Measurements from ENCODE around the gene POU6F2.

Gene POU6F2

DNA sequence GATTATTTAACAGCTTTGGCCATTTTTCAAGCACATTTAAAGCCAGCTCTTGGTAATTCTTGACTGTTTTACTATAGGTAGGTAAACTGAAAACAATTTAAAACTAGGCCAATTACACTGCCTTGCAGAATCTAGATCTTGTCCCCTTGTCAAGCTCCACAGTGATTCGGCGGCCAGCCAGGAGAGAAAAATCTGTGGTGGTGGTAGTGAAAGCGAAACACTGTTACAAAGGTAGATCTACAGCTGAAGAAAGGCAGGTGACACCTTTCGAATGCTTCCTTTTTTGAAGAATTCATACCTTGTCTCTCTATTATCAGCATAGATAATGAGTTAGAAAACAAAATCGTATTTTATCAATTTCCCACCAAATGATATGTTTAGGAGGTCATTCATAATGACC lies 218.3 kb downstream of the POU6F2 start:
- TF ChIP-seq, protein P1, sequence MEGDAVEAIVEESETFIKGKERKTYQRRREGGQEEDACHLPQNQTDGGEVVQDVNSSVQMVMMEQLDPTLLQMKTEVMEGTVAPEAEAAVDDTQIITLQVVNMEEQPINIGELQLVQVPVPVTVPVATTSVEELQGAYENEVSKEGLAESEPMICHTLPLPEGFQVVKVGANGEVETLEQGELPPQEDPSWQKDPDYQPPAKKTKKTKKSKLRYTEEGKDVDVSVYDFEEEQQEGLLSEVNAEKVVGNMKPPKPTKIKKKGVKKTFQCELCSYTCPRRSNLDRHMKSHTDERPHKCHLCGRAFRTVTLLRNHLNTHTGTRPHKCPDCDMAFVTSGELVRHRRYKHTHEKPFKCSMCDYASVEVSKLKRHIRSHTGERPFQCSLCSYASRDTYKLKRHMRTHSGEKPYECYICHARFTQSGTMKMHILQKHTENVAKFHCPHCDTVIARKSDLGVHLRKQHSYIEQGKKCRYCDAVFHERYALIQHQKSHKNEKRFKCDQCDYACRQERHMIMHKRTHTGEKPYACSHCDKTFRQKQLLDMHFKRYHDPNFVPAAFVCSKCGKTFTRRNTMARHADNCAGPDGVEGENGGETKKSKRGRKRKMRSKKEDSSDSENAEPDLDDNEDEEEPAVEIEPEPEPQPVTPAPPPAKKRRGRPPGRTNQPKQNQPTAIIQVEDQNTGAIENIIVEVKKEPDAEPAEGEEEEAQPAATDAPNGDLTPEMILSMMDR (IDR thresholded peaks at IDR 0.05): no peak
- TF ChIP-seq ZFX (IDR thresholded peaks at IDR 0.05; ENCODE audit: borderline replicate concordance): no peak

DNA sequence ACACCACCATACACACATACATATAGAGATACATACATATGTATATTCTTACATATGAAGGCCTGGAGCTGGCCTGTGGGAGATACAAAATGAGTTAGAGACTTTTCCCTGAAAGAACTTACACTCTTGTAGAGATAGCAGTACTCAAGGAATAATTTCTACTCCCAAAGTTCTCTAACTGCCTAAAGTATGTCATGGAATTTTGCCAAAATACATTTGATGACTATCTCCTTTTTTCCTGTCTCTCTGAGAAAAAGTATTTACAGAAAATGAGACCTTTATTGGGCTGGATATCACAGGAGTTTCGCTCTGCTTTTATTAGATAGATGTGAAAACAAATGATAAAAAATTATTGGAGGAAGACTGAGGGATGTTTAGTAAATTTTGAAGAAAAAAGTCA lies 220.1 kb downstream of the POU6F2 start:
- TF ChIP-seq, protein P1 (IDR thresholded peaks at IDR 0.05): no peak
- no peak overlapping the region for H3K27ac ChIP-seq

More for the DNA sequence above, 218.3 kb downstream of the POU6F2 start:
- no peak overlapping the region for H3K27ac ChIP-seq

DNA sequence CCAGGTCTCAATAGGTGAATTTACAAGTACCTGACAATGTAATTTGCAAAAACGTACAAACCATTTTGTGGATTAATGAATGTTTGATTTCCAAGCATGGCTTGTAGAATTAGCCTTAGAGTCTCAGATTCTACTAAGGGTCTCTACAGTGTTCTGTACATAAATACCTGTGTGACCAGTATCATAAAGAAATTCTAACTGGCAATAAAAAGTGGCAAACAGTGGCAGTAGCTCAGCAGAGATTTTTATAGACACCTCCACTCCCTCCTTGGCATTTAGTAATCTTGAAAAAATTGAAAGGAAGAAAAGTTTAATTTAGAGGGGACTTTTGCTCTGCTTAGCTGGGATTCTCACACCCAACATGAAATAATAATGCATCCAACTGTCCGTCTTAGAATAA lies 220.8 kb downstream of the POU6F2 start:
- H3K27ac ChIP-seq: no peak overlapping the region
- no peak for TF ChIP-seq ZFX (IDR thresholded peaks at IDR 0.05; ENCODE audit: borderline replicate concordance)
- TF ChIP-seq, protein P1 (IDR thresholded peaks at IDR 0.05): no peak

GRCh38 chr7:39199006-39199405 lies 221.3 kb downstream of the POU6F2 start:
- TF ChIP-seq, protein P1 (IDR thresholded peaks at IDR 0.05): no peak
- no peak overlapping the region for H3K27ac ChIP-seq

DNA sequence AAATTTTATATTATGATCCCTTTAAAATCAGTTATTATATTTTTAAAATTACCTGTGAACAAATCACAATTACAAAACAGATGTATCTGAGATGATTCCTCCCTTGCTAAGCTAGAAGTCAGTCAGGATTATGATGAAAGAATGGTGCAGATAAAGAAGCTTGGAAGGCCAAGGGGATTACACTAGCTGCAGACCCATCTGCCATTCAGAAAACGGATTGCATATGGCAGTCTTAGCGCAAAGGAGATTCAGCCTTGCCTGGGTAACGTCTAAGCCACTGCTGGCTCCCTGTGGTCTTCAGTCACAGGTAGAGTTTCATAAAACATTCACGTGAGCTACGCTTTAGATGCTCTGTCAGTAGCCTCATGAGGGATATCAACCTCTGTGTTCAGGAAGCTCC lies 222.2 kb downstream of the POU6F2 start:
- H3K27ac ChIP-seq: no peak overlapping the region
- TF ChIP-seq, protein P1 (IDR thresholded peaks at IDR 0.05): no peak
- no peak for TF ChIP-seq ZFX (IDR thresholded peaks at IDR 0.05; ENCODE audit: borderline replicate concordance)

DNA sequence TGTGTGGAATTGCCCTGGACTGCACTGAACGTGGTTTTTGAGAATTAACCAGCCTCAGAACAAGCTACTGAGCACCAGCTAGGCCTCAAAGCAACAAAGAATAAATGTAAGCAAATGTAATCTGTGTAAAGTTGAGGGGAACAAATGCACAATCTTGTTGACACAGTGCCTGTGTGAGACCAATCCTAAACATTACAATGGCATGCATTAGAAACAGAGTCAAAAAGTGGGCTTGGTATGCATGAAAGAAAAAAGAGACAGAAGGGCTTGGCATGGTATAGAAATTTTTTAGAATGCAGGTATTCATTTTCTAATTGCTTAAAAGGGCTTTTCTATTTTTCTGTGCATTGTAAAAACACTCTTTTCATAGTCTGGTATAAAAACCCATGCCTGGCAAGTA lies 224.3 kb downstream of the POU6F2 start:
- TF ChIP-seq, protein P1 (IDR thresholded peaks at IDR 0.05): no peak
- no peak for TF ChIP-seq ZFX (IDR thresholded peaks at IDR 0.05; ENCODE audit: borderline replicate concordance)
- no peak overlapping the region for H3K27ac ChIP-seq

DNA sequence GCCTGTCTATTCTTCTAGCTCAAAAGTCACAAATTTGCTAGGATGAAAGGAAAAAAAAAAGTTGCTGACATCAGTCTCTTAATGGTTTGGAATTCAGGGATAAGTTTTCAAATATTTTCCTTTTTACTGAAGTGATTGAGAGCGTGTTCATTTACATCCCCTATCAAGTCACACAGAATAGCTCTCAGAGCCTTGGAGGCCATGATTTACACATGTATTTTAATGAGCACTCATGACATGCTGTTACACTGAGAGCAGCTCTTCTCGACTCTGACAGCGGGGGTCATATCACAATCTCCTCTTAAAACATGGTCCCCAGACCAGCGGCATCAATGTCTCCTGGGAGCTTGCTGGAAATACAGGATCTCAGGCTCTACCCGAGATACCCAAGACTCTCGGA lies 232.7 kb downstream of the POU6F2 start:
- TF ChIP-seq, protein P1 (IDR thresholded peaks at IDR 0.05): no peak
- no peak for TF ChIP-seq ZFX (IDR thresholded peaks at IDR 0.05; ENCODE audit: borderline replicate concordance)
- H3K27ac ChIP-seq: no peak overlapping the region

Data from 22Rv1 (cell line).